Activated CD4-positive, CD25-positive, alpha-beta regulatory T cell treated with anti-CD3 and anti-CD28 coated beads, Interleukin-2, amount 50 U/mL, for 24 hours (primary cell): Measurements from ENCODE around the gene EFCAB9.
"Not testable (repeated sequence)": the region's sequence is repeated elsewhere in the genome, so short reads cannot be mapped to it uniquely, and the experiment has no call there.

ENCODE experiments used
- ATAC-seq, 2 donors: fragments of 150-1000 bp; cut with Tn5 transposase; one replicate each; pipeline ENCODE4 v1.10.0; 2021; ENCODE audit warnings: mild to moderate bottlenecking in 1 of 2, moderate library complexity in 1 of 2

The EFCAB9 gene

GRCh38 chr5:172188893-172189692 lies 4.9 kb upstream of the EFCAB9 start:
- no peak for ATAC-seq

- ATAC-seq: no peak
Measured at GRCh38 chr5:172189693-172190296, 4.2 kb upstream of the EFCAB9 start.

- ATAC-seq: no peak
Measured at GRCh38 chr5:172194985-172195774, 1.2 kb downstream of the EFCAB9 start.

GRCh38 chr5:172197775-172198174 lies 3.8 kb downstream of the EFCAB9 start:
- not testable (repeated sequence) for ATAC-seq

- ATAC-seq: no peak
Measured at GRCh38 chr5:172199446-172199845, 5.5 kb downstream of the EFCAB9 start.

- no peak for ATAC-seq
Measured at GRCh38 chr5:172200476-172200875, 6.5 kb downstream of the EFCAB9 start.

- ATAC-seq: not testable (repeated sequence)
Measured at GRCh38 chr5:172205984-172206383, 12.0 kb downstream of the EFCAB9 start.

- ATAC-seq: no peak
Measured at GRCh38 chr5:172207511-172207910, 13.5 kb downstream of the EFCAB9 start.

- ATAC-seq: no peak
Measured at GRCh38 chr5:172209714-172210113, 15.7 kb downstream of the EFCAB9 start.

- ATAC-seq: no peak
Measured at GRCh38 chr5:172211676-172212075, 17.7 kb downstream of the EFCAB9 start.

GRCh38 chr5:172213126-172213525 lies 19.2 kb downstream of the EFCAB9 start:
- no peak for ATAC-seq

GRCh38 chr5:172216345-172216744 lies 22.4 kb downstream of the EFCAB9 start:
- ATAC-seq: no peak

- no peak for ATAC-seq
Measured at GRCh38 chr5:172219296-172219695, 25.3 kb downstream of the EFCAB9 start.

GRCh38 chr5:172223901-172224873 lies 30.2 kb downstream of the EFCAB9 start:
- ATAC-seq: peak; percentile 87 to 92

GRCh38 chr5:172224996-172225395 lies 31.0 kb downstream of the EFCAB9 start:
- no peak for ATAC-seq

GRCh38 chr5:172229904-172230303 lies 35.9 kb downstream of the EFCAB9 start:
- ATAC-seq: peak; percentile 64 to 88

GRCh38 chr5:172234031-172234430 lies 40.1 kb downstream of the EFCAB9 start:
- no peak for ATAC-seq

- no peak for ATAC-seq
Measured at GRCh38 chr5:172235132-172235780, 41.3 kb downstream of the EFCAB9 start.

- no peak for ATAC-seq
Measured at GRCh38 chr5:172235827-172236736, 42.1 kb downstream of the EFCAB9 start.

- ATAC-seq: peak; percentile 48 to 51
Measured at GRCh38 chr5:172238334-172238733, 44.4 kb downstream of the EFCAB9 start.

GRCh38 chr5:172243302-172243701 lies 49.3 kb downstream of the EFCAB9 start:
- ATAC-seq: no peak
